Ishikawa (cell line): Measurements from ENCODE around the gene DCHS2.

Experiments used
- CEBPB ChIP-seq: IDR thresholded peaks from 2 replicates; pipeline ENCODE4 v1.6.1; 2012
- CREB1 ChIP-seq: IDR thresholded peaks from 2 replicates; pipeline ENCODE4 v1.6.1; 2012; ENCODE audit warnings: low read depth
- EGR1 ChIP-seq: IDR thresholded peaks from 2 replicates; pipeline ENCODE4 v1.6.1; 2012
- EP300 ChIP-seq: IDR thresholded peaks from 2 replicates; pipeline ENCODE4 v1.6.1; 2012; ENCODE audit warnings: borderline replicate concordance
- FOXM1 ChIP-seq: IDR thresholded peaks from 2 replicates; pipeline ENCODE4 v1.6.1; 2012; ENCODE audit warnings: low read depth, borderline replicate concordance
- MAX ChIP-seq: IDR thresholded peaks from 2 replicates; pipeline ENCODE4 v1.6.1; 2012
- NFIC ChIP-seq: IDR thresholded peaks from 2 replicates; pipeline ENCODE4 v1.6.1; 2012
- RAD21 ChIP-seq: IDR thresholded peaks from 2 replicates; pipeline ENCODE4 v1.6.1; 2012; ENCODE audit warnings: low read depth
- REST ChIP-seq: IDR thresholded peaks from 2 replicates; pipeline ENCODE4 v1.6.1; 2012; ENCODE audit warnings: low read depth, mild to moderate bottlenecking
- TAF1 ChIP-seq: IDR thresholded peaks from 2 replicates; pipeline ENCODE4 v1.6.1; 2012; ENCODE audit warnings: low read depth, mild to moderate bottlenecking
- TCF12 ChIP-seq: IDR thresholded peaks from 2 replicates; pipeline ENCODE4 v1.6.1; 2012; ENCODE audit warnings: low read depth
- TEAD4 ChIP-seq: IDR thresholded peaks from 2 replicates; pipeline ENCODE4 v1.6.1; 2012
- USF1 ChIP-seq: IDR thresholded peaks from 2 replicates; pipeline ENCODE4 v1.6.1; 2012
- YY1 ChIP-seq: IDR thresholded peaks from 2 replicates; pipeline ENCODE4 v1.6.1; 2012; ENCODE audit warnings: low read depth
- ZBTB7A ChIP-seq: IDR thresholded peaks from 2 replicates; pipeline ENCODE4 v1.6.1; 2012; ENCODE audit warnings: low read depth

The DCHS2 gene

GRCh38 chr4:154502111-154502510 lies 10.5 kb upstream of the DCHS2 start:
- no peak for TF ChIP-seq NFIC
- no peak for TF ChIP-seq FOXM1
- no peak for TF ChIP-seq CEBPB
- no peak for TF ChIP-seq RAD21
- no peak for TF ChIP-seq YY1
- TF ChIP-seq ZBTB7A: no peak
- no peak for TF ChIP-seq EGR1
- no peak for TF ChIP-seq EP300
- TF ChIP-seq TCF12: no peak
- TF ChIP-seq USF1: no peak
- no peak for TF ChIP-seq MAX

- TF ChIP-seq TCF12 (no peak), CEBPB (no peak), NFIC (no peak), MAX (no peak), ZBTB7A (no peak), REST (no peak), TAF1 (no peak), EGR1 (no peak), RAD21 (no peak), USF1 (no peak), CREB1 (no peak), YY1 (no peak), FOXM1 (no peak), TEAD4 (no peak)
Observed at GRCh38 chr4:154497889-154498288, 6.3 kb upstream of the DCHS2 start.

- no peak for TF ChIP-seq YY1
- no peak for TF ChIP-seq MAX
- no peak for TF ChIP-seq CREB1
- TF ChIP-seq CEBPB: no peak
- TF ChIP-seq RAD21: no peak
- no peak for TF ChIP-seq REST
- no peak for TF ChIP-seq TEAD4
- no peak for TF ChIP-seq TCF12
- TF ChIP-seq TAF1: no peak
- no peak for TF ChIP-seq ZBTB7A
- no peak for TF ChIP-seq FOXM1
- no peak for TF ChIP-seq EP300
- no peak for TF ChIP-seq USF1
- TF ChIP-seq NFIC: no peak
- TF ChIP-seq EGR1: no peak
Observed at GRCh38 chr4:154495867-154496266, 4.3 kb upstream of the DCHS2 start.

GRCh38 chr4:154492288-154492687 lies 689 bp upstream of the DCHS2 start:
- TF ChIP-seq ZBTB7A: no peak
- no peak for TF ChIP-seq RAD21
- TF ChIP-seq EGR1: no peak
- no peak for TF ChIP-seq TEAD4
- no peak for TF ChIP-seq FOXM1
- no peak for TF ChIP-seq EP300
- no peak for TF ChIP-seq MAX
- TF ChIP-seq CREB1: no peak
- TF ChIP-seq NFIC: no peak

GRCh38 chr4:154490583-154491340 lies 837 bp downstream of the DCHS2 start:
- TF ChIP-seq FOXM1 (no peak), TCF12 (no peak), EGR1 (no peak), CEBPB (no peak), YY1 (no peak)
